ENCODE measurements around the gene ADCY5.

DNA sequence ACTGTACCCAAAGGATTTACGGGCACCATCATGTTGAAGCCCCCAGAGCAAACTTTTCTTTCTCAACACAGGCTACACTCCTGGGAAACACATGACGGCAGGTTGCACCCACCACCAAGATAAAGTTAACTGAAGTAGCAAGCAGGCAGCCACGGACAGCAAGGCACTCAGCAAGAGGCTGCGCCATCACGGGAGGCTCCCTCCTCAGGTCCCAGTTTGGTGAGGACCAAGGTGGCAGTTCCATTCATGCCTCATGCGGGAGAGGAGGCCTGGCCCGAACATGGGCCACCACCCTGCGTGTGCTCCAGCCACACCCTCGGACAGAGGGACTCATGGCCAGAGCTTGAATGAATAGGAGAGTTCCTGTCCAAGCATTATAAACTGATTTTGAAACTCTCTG, 6.8 kb downstream of the ADCY5 start:
- TF ChIP-seq CTCF (IDR thresholded peaks at IDR 0.05; ENCODE audit: low read length) (no peak), EZH2 (IDR thresholded peaks at IDR 0.05; ENCODE audit: borderline replicate concordance, low read length) (no peak)

Measured in OCI-LY1 (cell line).